ENCODE measurements around the gene ENPP7. TPM values are rescaled to one million over a fixed set of nuclear protein-coding genes. Genes with fewer than 3 reads are reported as not detected.

Gene ENPP7
- total RNA-seq, 1 experiment from 2014 or later = not detected

DNA sequence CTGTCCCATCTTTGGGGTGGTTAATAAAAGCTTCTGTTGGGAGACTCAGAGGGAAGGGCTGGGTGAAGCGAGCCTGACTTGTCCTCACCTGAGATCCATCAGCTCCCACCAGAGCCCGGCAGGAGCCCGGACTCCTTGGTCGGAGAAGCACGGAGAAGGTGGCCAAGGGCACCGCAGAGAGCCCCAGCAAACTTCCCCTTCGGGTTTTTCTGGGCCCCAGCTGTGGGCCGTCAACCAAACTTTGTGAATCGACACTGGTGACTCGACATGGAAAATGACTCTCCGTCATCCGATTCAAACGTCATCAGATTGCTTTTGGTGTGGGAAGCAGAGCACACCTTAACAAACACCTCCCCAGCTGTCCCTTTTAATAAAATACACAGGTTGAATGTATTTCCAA, 21.4 kb downstream of the ENPP7 start:
- no peak for TF ChIP-seq TCF7L2 (IDR thresholded peaks at IDR 0.05; ENCODE audit: borderline replicate concordance, extremely low read depth, insufficient read depth, insufficient read length)
- TF ChIP-seq, protein P1, sequence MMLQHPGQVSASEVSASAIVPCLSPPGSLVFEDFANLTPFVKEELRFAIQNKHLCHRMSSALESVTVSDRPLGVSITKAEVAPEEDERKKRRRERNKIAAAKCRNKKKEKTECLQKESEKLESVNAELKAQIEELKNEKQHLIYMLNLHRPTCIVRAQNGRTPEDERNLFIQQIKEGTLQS (IDR thresholded peaks at IDR 0.05) = no peak
- TF ChIP-seq, protein P2, sequence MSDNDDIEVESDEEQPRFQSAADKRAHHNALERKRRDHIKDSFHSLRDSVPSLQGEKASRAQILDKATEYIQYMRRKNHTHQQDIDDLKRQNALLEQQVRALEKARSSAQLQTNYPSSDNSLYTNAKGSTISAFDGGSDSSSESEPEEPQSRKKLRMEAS (IDR thresholded peaks at IDR 0.05) = no peak
- no peak for TF ChIP-seq SIN3A (IDR thresholded peaks at IDR 0.05; ENCODE audit: low read depth)
- TF ChIP-seq EZH2phosphoT487 (IDR thresholded peaks at IDR 0.05; ENCODE audit: borderline replicate concordance) = no peak
- no peak for TF ChIP-seq CEBPB (IDR thresholded peaks at IDR 0.05; ENCODE audit: low read depth)
- TF ChIP-seq POLR2AphosphoS5 (IDR thresholded peaks at IDR 0.05; ENCODE audit: low read depth, low read length) = no peak
- no peak for TF ChIP-seq CBX3 (IDR thresholded peaks at IDR 0.05; ENCODE audit: low read depth)
- TF ChIP-seq, protein P3, sequence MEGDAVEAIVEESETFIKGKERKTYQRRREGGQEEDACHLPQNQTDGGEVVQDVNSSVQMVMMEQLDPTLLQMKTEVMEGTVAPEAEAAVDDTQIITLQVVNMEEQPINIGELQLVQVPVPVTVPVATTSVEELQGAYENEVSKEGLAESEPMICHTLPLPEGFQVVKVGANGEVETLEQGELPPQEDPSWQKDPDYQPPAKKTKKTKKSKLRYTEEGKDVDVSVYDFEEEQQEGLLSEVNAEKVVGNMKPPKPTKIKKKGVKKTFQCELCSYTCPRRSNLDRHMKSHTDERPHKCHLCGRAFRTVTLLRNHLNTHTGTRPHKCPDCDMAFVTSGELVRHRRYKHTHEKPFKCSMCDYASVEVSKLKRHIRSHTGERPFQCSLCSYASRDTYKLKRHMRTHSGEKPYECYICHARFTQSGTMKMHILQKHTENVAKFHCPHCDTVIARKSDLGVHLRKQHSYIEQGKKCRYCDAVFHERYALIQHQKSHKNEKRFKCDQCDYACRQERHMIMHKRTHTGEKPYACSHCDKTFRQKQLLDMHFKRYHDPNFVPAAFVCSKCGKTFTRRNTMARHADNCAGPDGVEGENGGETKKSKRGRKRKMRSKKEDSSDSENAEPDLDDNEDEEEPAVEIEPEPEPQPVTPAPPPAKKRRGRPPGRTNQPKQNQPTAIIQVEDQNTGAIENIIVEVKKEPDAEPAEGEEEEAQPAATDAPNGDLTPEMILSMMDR (IDR thresholded peaks at IDR 0.05 in 2 of 3, conservative IDR thresholded peaks at IDR 0.05 in 1 of 3; ENCODE audit: borderline replicate concordance in 1 of 3, insufficient read depth in 1 of 3, low read depth in 2 of 3, low read length in 2 of 3) = no peak
- TF ChIP-seq, protein P4, sequence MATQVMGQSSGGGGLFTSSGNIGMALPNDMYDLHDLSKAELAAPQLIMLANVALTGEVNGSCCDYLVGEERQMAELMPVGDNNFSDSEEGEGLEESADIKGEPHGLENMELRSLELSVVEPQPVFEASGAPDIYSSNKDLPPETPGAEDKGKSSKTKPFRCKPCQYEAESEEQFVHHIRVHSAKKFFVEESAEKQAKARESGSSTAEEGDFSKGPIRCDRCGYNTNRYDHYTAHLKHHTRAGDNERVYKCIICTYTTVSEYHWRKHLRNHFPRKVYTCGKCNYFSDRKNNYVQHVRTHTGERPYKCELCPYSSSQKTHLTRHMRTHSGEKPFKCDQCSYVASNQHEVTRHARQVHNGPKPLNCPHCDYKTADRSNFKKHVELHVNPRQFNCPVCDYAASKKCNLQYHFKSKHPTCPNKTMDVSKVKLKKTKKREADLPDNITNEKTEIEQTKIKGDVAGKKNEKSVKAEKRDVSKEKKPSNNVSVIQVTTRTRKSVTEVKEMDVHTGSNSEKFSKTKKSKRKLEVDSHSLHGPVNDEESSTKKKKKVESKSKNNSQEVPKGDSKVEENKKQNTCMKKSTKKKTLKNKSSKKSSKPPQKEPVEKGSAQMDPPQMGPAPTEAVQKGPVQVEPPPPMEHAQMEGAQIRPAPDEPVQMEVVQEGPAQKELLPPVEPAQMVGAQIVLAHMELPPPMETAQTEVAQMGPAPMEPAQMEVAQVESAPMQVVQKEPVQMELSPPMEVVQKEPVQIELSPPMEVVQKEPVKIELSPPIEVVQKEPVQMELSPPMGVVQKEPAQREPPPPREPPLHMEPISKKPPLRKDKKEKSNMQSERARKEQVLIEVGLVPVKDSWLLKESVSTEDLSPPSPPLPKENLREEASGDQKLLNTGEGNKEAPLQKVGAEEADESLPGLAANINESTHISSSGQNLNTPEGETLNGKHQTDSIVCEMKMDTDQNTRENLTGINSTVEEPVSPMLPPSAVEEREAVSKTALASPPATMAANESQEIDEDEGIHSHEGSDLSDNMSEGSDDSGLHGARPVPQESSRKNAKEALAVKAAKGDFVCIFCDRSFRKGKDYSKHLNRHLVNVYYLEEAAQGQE (IDR thresholded peaks at IDR 0.05; ENCODE audit: low read depth) = no peak
- TF ChIP-seq EGR1 (IDR thresholded peaks at IDR 0.05; ENCODE audit: low read depth) = no peak
- TF ChIP-seq SP1 (IDR thresholded peaks at IDR 0.05; ENCODE audit: low read depth) = no peak
- no peak for TF ChIP-seq ELF1 (IDR thresholded peaks at IDR 0.05; ENCODE audit: borderline replicate concordance, low read depth)
- TF ChIP-seq POLR2A (IDR thresholded peaks at IDR 0.05; ENCODE audit: borderline replicate concordance, extremely low read depth, insufficient read depth, insufficient read length) = no peak
- TF ChIP-seq, protein P5, sequence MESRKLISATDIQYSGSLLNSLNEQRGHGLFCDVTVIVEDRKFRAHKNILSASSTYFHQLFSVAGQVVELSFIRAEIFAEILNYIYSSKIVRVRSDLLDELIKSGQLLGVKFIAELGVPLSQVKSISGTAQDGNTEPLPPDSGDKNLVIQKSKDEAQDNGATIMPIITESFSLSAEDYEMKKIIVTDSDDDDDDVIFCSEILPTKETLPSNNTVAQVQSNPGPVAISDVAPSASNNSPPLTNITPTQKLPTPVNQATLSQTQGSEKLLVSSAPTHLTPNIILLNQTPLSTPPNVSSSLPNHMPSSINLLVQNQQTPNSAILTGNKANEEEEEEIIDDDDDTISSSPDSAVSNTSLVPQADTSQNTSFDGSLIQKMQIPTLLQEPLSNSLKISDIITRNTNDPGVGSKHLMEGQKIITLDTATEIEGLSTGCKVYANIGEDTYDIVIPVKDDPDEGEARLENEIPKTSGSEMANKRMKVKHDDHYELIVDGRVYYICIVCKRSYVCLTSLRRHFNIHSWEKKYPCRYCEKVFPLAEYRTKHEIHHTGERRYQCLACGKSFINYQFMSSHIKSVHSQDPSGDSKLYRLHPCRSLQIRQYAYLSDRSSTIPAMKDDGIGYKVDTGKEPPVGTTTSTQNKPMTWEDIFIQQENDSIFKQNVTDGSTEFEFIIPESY (IDR thresholded peaks at IDR 0.05; ENCODE audit: extremely low read depth, insufficient replicate concordance, low read length) = no peak
- no peak for TF ChIP-seq RAD21 (IDR thresholded peaks at IDR 0.05; ENCODE audit: low read depth)
- TF ChIP-seq YY1 (IDR thresholded peaks at IDR 0.05; ENCODE audit: extremely low read depth, insufficient replicate concordance, low read depth, low read length) = no peak
- no peak for TF ChIP-seq EZH2 (IDR thresholded peaks at IDR 0.05)
- no peak for TF ChIP-seq SRF (IDR thresholded peaks at IDR 0.05; ENCODE audit: low read depth)
- TF ChIP-seq ZNF274 (IDR thresholded peaks at IDR 0.05; ENCODE audit: low read depth, low read length) = no peak
- Histone ChIP-seq H3K4me3 (replicated peaks in 1 of 2; ENCODE audit: low read depth in 1 of 2, low read length in 2 of 2) (no peak overlapping the region), H3K27me3 (ENCODE audit: insufficient read depth, low read length) (no peaks in the 10 kb centered on the region), H3K9ac (ENCODE audit: low read length) (no peak overlapping the region), H3K27ac (ENCODE audit: low read depth, low read length) (no peak overlapping the region), H3K9me2 (ENCODE audit: insufficient read depth) (no peaks in the 10 kb centered on the region), H3K4me1 (ENCODE audit: control insufficient read depth in 1 of 2, insufficient read depth in 2 of 2, low read length in 2 of 2) (peaks cover 5 to 16% of the 10 kb centered on the region in 2 experiments; a peak in 3 of 4 replicates), H3K4me2 (ENCODE audit: low read length) (no peak overlapping the region), H3K79me2 (ENCODE audit: insufficient read depth, low read length) (no peaks in the 10 kb centered on the region), H3K9me3 (ENCODE audit: control insufficient read depth in 1 of 2, insufficient read depth in 1 of 2, low read depth in 1 of 2, low read length in 2 of 2) (no peaks in the 10 kb centered on the region), H3K36me3 (ENCODE audit: control insufficient read depth in 1 of 2, insufficient read depth in 2 of 2, low read length in 2 of 2) (no peaks in the 10 kb centered on the region), H2AFZ (ENCODE audit: low read depth, low read length, poor library complexity, severe bottlenecking) (no peak overlapping the region), H4K20me1 (ENCODE audit: insufficient read depth) (no peaks in the 10 kb centered on the region)
- DNase-seq (ENCODE audit: low read depth, low spot score) (no peak), ATAC-seq (no peak)
- intact Hi-C loops (cut with micrococcal nuclease) = no loop called here
- ChIA-PET POLR2A (interaction anchor here (1.4 kb wide), 1 partner anchor 84 kb away, joined by 3 read pairs; no protein-coding TSS in a partner anchor), CTCF (interaction anchor here (0.7 to 4.9 kb wide), 2 partner anchors 11 to 24 kb away, joined by 3 to 31 read pairs; no protein-coding TSS in a partner anchor), RAD21 (ENCODE audit: low non-redundant PET in 1 of 2, low total read pairs in 2 of 2, uncharacterized antibody in 2 of 2, unreplicated experiment in 2 of 2) (no interaction called here)
- no TSS peak for BruUV-seq (replicated peaks)
